Forelimb muscle (tissue), 1 donor: ENCODE data around the gene BABAM1. TPM values are rescaled to one million over a fixed set of nuclear protein-coding genes. Genes with fewer than 3 reads are reported as not detected.

Experiments used
- DNase-seq: peaks from one replicate; pipeline ENCODE4 v3.0.0-alpha.2; 2013; ENCODE audit warnings: low read depth
- polyA plus RNA-seq: library from polyadenylated mRNA; unstranded; fragments of 120-200 nt; gene quantifications from one replicate; pipeline ENCODE4 v1.2.1, GENCODE V29; 2013; ENCODE audit not compliant: insufficient read length

The BABAM1 gene
- polyA plus RNA-seq, 1 donor = 77.1 TPM

GRCh38 chr19:17243211-17243829 lies 23.9 kb upstream of the BABAM1 start:
- no peak for DNase-seq

GRCh38 chr19:17243830-17244617 lies 23.2 kb upstream of the BABAM1 start:
- no peak for DNase-seq

- DNase-seq = no peak
Observed at GRCh38 chr19:17244618-17245534, 22.4 kb upstream of the BABAM1 start.

GRCh38 chr19:17245535-17245984 lies 21.7 kb upstream of the BABAM1 start, which contains the start of gene NR2F6:
TSS of gene NR2F6 (minus strand) at chr19:17245919. CDS start at chr19:17245220, 699 bp downstream.
- no peak for DNase-seq

- peak; percentile 40 for DNase-seq
Observed at GRCh38 chr19:17246681-17247425, 20.4 kb upstream of the BABAM1 start.

GRCh38 chr19:17248011-17248776 lies 19.0 kb upstream of the BABAM1 start:
- no peak for DNase-seq

- no peak for DNase-seq
Observed at GRCh38 chr19:17249887-17250548, 17.2 kb upstream of the BABAM1 start.

- DNase-seq = no peak
Observed at GRCh38 chr19:17254636-17255035, 12.6 kb upstream of the BABAM1 start.

GRCh38 chr19:17255150-17255621 lies 12.1 kb upstream of the BABAM1 start:
- no peak for DNase-seq

- no peak for DNase-seq
Observed at GRCh38 chr19:17256130-17256529, 11.1 kb upstream of the BABAM1 start.

- no peak for DNase-seq
Observed at GRCh38 chr19:17259118-17259780, 8.0 kb upstream of the BABAM1 start.

- no peak for DNase-seq
Observed at GRCh38 chr19:17259934-17260333, 7.3 kb upstream of the BABAM1 start.

GRCh38 chr19:17260842-17261325 lies 6.4 kb upstream of the BABAM1 start:
- no peak for DNase-seq

- DNase-seq = no peak
Observed at GRCh38 chr19:17262557-17262956, 4.7 kb upstream of the BABAM1 start.

- DNase-seq = no peak
Observed at GRCh38 chr19:17263712-17264640, 3.3 kb upstream of the BABAM1 start.

GRCh38 chr19:17264641-17264979 lies 2.6 kb upstream of the BABAM1 start, which contains the start of gene USHBP1:
TSS of gene USHBP1 (minus strand) at chr19:17264745. CDS start at chr19:17264299, 446 bp downstream.
- no peak for DNase-seq

- no peak for DNase-seq
Observed at GRCh38 chr19:17266026-17266425, 1.2 kb upstream of the BABAM1 start.

- DNase-seq = no peak
Observed at GRCh38 chr19:17266589-17266974, 661 bp upstream of the BABAM1 start.
